Ecto neural progenitor cell (in vitro differentiated cells): ENCODE data around the gene ELP6.

Source experiments
- DNase-seq: peaks from one replicate; pipeline ENCODE4 v3.0.0-alpha.2; 2018; ENCODE audit warnings: low spot score

ELP6 gene, protein sequence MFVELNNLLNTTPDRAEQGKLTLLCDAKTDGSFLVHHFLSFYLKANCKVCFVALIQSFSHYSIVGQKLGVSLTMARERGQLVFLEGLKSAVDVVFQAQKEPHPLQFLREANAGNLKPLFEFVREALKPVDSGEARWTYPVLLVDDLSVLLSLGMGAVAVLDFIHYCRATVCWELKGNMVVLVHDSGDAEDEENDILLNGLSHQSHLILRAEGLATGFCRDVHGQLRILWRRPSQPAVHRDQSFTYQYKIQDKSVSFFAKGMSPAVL

DNA sequence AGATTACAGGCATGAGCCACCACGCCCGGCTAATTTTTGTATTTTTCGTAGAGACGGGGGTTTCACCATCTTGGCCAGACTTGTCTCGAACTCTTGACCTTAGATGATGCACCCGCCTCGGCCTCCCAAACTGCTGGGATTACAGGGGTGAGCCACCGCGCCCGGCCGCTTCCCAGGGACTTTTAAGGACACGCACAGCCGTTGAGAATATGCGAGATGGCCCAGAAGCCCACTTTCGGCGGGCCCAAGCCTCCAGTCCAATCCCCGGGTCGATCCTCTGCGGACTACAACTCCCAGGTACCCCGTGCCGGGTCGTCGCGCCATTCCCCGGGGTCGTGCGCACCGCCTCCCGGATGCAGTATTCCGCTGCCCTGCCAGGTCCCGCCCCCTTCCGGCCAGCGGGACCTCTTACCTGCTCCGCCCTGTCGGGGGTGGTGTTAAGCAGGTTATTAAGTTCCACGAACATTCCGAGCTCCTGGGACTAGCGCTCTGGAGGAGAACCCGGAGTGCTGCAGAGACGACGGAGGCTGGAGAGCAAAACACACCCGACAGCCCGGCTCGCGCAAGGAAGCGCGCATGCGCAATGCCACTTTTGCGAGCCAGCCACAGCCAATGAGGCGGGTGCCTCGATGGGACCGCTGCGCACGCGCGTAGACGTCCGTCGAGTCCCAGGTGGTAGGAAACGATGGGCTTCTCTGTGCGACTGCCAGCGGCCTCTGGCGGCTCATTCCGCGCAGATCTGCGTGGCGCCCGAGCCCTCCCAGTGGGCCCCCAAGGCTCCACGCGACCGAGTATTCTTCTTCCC lies at the start of gene ELP6:
Gene ELP6, minus strand, starts transcription at position 588 of the 805 bp plus-strand sequence. Its CDS starts 122 bp downstream, at position 466.
- peak; percentile 98 for DNase-seq

DNA sequence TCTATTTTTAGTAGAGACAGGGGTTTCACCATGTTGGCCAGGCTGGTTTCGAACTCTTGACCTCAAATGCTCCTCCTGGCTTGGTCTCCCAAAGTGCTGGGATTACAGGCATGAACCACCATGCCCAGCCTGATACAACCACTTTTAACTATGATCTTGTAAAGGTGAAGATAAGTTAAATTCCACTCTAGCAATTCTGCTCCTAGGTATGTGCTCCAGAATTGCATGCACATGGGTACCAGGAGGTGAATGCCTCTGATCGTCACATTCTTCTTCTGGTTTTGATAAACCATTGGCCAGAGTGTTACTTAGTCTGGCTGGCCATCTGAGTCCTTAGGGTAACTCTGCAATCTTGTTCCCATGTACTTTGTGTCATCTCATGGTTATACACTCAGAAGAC lies 42.8 kb upstream of the ELP6 start:
- DNase-seq: no peak

DNA sequence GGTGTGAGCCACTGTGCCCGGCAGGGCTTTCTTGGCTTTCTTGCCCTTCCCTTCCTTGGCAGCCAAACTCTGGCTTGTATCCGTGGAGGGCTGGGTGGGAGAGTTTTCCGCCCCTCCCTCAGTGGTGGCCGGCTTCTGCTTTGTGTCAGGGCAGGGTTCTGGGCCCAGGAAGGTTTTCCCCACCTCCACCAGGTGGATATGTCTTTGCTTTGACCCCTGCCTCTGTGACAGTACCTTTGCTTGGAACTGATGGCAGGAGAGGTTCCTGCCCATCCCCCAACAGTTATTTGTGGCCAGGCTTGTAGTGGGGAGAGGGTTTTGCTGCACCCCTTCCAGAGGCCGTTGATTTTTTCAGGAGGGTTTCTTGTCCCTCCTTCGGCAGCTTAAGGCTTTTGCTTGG lies 40.8 kb upstream of the ELP6 start:
- no peak for DNase-seq

DNA sequence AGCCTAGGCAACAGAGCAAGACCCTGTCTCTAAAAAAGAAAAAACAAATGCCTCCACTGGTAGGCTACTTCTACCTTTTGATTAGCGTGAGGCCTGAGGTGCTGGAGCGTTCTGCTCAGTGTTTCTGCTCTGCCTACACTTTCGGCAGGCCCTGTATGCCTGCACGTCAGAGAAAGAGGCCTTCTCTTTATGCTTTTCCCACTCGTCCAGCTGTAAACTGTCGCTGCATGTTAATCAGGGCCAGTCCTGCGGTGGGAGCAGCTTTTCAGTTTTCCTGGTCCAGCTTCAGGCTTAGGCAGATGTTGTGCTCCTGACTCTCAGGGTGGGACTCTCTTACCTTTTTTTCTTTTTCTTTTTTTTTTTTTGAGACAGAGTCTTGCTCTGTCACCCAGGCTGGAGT lies 39.9 kb upstream of the ELP6 start:
- DNase-seq: no peak

DNA sequence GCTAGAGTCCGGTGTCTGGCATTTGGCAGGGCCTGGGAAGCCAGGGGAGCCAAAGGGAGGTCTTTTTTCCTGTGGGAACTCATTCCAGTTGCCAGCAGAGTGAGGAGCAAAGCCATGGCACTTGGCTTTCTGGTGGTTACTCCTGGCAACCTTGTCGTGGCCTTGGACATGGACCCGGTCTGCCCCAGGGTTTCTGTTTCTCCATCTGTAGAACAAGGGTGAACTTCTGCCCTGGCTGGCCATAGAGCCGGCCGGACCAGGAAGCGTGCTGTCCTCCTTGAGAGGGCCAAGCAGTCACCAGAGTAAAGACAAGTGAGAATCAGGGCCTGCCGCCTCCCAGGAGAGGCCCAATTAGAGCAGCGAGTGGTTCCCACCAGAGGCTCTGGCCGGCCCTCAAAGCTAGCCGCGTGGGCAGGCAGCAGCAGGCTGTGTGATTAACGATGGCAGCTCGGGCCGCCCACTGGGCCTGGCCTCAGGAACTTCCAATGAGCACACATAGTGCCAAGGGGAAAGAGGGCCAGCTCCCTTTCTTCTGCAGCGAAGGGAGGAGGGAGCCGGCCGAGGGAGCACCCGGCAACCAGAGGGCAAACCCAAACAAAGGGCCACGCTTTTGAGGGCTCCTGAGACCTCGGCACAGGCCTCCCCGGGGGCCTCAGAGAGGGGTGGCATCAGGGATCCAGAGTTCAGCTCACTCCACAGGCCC lies 29.1 kb upstream of the ELP6 start:
- DNase-seq: no peak

DNA sequence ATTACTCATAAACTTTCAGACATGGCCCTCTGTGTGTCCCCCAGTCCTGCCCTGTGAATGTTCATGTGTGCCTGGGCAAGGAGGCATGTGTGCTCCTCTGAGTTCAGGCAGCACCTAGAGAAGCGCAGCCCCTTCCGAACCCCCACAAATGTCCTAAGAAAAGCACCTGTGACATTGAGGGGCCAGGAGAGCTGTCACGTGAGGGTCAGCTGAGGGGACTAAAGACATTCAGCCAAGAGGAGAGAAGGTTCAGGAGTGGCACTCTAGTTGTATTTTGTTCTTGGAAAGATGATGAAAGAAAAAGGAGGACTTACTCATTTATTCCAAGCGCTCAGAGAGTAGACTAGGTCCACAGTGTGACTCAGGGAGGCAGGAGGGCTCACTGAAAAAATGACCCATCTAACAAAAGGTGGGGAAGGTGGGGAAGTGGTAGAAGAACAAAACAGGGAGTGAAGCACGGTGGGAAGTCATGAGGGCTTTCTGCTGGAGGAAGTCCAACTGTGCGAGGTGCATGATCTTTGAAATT lies 28.1 kb upstream of the ELP6 start:
- DNase-seq: no peak

DNA sequence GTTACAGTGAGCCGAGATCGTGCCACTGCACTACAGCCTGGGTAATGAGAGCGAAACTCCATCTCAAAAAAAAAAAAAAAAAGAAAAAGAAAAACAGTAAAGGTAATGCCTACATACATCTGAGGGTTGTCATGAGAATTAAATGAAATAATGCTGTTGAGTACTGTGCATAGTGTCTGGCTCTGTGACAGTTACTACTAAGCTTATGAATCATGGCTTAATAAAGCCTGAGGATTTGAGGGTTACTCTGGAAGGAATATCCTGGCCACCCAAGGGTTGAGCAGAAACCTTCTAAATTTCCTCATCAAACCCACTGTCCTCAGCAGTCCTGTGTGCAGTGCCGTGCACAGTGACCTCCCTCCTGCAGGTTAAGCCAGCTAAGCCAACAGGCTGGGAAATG lies 26.8 kb upstream of the ELP6 start:
- no peak for DNase-seq

DNA sequence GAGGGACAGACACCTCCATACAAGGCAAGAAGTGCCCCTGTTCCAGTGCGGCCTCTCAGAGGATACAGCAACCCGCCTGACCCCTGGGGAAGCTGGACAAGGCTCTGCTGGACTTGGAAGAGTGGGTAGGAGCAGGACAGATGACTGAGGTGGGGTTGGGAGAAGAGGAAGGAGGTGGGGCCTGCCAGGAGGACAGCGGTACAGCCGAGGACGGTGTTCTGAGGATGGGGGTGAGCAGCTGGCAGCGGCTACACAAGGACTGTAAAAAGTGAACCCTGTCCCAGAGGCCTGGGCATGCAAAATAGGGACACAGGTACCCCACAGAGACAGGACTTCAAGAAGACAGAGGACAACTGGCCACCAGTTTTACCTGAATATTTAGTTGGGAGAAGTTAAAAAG lies 23.5 kb upstream of the ELP6 start:
- DNase-seq: no peak

DNA sequence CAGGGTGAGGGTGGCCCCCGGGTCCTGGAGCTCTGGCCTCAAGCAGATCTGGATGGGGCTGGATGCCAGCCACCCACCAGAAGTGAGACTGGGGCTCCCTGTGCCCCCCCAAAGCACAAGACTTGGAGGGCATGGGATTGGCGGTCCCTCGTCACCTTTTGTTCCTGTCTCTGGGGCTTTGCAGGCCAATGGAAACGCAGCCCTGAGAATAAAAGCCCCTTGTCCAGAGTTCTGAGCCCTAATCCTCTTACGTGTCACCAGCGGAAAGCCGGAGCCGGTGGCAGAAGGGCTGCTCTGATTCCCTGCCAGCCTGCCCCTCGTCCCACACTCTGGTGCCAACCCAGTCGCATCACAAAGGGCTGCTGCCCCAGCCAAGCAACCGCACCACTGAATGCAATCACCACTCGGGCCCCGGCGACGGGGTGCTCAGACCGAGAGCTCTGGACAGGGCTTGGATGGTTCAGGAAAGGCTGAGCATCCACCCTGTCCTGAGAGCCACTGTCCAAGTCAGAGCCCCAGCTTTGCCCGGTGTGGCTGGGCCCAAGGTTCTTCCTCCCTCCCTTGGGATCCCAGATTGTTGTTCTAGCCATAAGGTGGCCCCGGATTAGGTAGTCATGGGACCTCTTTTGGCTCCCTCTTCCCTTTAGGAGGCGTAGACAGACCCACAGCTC lies 22.8 kb upstream of the ELP6 start:
- DNase-seq: peak; percentile 72

DNA sequence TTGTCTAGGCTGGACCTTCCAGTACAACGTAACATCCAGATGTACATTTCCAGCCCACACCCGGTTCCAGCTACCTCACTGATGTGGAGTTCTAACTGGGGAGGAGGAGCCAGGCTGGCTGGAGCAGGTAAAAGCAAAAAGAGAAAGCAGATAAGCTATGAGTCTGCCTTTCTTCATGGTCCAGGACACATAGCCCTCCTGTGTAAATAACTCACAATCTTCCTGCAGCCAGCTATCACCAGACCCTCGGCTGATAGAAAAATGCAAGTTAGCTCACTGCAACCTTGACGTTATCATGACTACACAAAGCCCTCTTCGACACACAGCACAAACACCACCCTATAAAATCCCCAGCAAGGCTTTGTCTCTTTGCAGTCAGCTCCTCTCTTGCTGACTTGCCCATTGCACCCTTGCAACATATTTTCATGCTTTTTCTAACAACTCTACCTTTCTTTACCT lies 20.5 kb upstream of the ELP6 start:
- no peak for DNase-seq

DNA sequence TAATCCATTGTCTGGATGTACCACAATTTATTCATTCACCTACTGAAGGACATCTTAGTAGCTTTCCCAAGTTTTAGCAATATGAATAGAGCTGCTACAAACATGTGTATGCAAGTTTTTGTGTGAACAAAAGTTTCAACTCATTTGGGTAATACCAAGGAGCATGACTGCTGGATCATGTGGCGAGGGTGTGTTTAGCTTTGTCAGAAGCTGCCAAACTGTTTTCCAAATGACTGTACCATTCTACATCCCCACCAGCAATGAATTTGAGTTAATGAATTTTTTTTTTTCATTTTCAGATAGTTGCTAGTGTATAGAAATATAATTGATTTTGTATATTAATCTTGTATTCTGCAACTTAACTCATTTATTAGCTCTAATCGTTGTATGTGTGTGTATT lies 20.0 kb upstream of the ELP6 start:
- DNase-seq: no peak

DNA sequence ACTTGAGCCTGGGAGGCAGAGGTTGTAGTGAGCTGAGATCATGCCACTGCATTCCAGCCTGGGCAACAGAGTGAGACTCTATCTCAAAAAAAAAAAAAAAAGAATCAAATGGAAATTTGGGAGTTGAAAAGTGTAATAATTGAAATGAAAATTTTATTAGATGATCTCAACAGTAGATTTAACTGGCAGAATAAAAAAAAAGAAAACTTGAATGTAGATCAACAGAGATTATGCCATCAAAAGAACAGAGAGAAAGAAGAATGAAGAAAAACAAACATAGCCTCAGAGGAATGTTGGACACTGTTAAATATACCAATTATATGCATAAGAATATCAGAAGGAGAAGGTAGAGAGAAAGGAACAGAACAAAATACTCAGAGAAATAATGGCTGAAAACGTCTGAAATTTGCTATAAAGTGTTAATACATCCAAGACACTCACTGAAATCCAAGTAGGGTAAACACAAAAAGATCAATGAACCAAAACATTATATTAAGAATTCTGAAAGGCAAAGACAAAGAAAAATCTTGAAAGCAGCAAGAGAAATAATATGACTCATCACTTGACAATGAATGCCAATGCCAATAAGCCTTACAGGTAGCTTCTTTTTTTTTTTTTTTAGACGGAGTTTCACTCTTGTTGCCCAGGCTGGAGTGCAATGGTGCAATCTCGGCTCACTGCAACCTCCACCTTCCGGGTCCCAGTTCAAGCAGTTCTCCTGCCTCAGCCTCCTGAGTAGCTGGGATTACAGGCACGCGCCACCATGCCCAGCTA lies 14.6 kb upstream of the ELP6 start:
- DNase-seq: no peak

DNA sequence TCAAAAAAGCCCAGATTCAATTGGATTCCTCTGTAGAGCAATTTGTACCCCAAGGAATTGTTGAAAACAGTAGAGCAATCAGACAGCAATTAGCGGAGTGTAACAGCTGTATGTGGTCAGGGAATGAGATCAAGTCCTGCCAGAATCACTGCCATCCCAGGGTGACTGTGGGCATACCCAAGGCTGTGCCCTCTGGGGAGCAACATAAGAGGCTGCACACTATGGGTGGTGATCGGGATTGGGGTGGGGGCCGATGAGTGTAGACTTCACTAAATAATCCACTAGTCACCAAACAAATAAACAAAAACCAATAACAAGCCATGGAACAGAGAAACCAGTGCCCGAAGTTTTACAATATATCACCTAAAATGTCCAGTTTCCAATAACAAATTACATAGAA lies 12.1 kb upstream of the ELP6 start:
- no peak for DNase-seq

DNA sequence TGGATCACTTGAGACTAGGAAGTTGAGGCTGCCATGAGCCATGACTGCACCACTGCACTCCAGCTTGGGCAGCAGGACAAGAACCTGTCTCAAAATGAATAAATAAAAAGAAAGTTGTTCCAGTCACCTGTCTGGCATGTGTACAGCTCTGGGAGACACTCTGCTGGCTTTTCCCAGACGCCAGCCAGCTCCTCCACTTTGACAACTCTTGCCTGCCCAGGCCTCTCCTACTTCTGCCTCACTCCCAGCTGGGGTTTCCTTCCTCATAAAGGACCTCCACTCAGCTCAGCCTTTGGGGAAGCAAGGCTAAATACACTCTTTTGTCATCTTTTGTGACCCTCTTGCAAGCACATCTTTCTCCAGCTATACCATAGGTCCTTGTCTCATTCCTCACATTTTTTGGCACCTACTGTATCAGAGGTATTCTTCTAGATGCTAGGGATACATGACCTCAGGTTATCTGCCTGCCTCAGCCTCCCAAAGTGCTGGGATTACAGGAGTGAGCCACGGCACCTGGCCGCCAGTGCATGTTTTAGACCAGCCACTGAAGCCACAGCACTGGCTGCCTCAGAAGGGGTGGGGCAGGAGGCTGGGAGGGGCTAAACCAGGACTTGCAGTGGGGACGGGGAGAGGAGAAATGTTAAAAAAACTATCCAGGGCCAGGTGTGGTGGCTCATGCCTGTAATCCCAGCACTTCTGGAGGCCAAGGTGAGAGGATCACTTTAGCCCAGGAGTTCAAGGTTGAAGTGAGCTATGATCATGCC lies 10.0 kb upstream of the ELP6 start:
- no peak for DNase-seq

DNA sequence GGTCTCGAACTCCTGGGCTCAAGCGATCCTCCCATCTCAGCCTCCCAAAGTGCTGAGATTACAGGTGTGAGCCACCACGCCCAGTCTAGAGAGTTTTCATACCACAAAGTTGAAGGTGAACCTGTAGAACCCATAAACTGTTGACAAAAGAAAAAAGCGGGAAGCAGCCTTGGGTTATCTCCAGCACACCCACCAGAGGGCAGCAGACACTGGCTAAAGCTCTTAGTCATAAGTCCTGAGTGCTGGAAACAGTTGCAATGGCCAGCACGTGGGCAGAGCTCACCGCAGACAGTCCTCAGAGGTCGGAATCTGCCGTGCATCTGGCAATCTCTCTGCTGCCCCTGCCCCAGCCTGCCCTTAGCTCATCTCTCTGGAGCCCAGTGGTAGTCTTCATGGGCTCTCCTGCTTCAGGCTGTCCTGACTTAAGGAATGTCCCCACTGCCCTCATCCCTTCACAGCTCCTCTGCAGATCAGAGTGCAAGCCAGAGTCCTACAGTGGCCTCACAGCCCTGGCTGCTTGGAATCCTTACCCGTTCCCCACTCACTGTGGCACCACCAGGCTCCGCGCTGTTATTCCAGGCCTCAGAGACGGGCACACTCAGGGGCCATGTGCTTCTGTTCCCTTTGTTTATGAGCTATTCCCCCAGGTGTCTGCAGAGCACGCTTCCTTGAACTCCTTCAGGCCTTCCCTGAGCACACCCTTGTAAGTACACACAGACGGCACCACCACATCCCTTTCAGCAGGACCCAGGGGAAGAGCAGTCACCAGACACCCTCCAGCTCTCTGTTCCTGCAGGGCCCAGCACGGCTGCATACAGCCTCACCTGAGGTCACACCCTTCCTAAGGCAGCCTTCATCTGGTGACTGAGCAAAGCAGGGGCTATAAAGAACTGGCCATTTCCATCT lies 8.8 kb upstream of the ELP6 start:
- peak; percentile 84 for DNase-seq

DNA sequence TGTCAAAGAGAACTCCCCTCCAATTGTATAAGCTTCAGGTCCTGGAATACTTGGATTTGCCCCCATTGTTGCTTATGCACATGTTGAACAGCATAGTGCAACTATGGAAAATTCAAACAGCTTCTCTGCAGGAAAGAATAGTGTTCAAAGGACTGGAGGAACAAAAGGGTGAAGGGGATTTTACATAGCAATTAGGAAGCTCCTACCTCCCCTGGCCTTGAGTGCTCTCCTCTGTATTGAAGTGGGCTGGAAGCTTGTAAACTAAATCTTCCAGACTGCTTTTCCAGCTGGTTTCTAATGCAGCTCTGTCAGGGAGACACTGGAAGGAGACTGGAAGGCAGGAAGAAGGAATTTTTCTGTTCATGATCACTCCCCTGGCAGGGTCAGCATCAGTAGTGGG lies 7.2 kb upstream of the ELP6 start:
- no peak for DNase-seq

DNA sequence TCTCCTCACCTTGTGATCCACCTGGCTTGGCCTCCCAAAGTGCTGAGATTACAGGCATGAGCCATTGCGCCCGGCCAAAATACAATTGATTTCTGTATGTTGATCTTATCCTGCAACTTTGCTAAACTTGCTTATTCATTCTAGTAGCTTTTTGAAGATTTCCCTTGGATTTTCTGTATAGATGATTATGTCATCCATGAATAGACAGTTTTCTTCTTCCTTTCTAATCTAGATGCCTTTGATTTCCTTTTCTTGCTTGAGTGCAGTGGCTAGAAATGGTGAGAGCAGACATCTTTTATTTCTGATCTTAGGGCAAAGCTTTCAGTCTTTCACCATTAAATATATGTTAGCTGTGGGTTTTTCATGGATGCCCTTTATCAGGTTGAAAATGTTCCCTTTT lies 4.4 kb upstream of the ELP6 start:
- DNase-seq: no peak

DNA sequence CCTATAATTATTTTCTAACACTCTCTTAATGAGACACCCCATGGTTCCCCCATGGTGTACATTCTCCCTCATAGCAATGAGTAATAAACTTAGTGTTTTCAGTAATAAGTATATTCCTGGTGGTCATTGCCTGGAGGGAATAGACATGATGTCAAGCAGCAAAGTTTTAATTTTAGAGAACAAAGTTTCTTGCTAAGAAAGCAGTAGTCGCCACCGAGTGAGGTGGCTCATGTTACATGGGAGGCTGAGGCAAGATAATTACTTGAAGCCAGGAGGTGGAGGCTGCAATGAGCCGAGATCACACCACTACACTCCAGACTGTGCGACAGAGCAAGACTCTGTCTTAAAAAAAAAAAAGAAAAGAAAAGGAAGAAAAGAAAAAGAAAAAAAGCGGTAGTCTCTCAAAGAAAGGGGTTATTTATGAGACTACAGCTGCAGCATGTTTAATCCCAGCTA lies 2.4 kb upstream of the ELP6 start:
- no peak for DNase-seq

DNA sequence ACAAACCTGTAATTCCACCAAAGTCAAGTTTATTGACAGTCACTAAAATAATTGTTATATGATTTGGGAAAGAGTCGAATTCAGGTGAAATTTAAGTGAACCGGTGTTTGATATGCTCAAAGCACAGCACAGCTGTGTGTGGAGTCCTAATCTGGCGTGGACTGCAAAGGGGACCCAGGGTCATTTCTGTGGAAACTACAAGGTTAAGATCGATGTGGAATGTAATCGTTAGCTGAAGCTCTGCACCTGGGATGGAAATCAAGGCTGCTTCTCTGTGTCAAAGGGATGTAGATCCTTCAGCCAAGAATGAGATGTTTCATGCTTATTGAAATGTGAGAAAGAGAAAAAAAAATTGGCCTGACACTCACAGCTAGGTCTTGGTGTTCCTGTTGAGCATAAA lies 1.6 kb upstream of the ELP6 start:
- DNase-seq: no peak
